Suprapubic skin (tissue), 4 donors: ENCODE measurements around the gene RAB13. TPM values are rescaled to one million over a fixed set of nuclear protein-coding genes. Genes with fewer than 3 reads are reported as not detected.
"Not testable (repeated sequence)": the region's sequence is repeated elsewhere in the genome, so short reads cannot be mapped to it uniquely, and the experiment has no call there.

Experiments
- DNase-seq, 2 donors: peaks; one replicate each; pipeline ENCODE4 v3.0.0-alpha.2; 2019; ENCODE audit warnings: low spot score in 2 of 2
- H3K27ac ChIP-seq: fragments of 200-600 bp; sonication (generic); one replicate; pipeline ENCODE4 v1.5.1; 2019
- H3K27me3 ChIP-seq: fragments of 200-600 bp; sonication (generic); one replicate; pipeline ENCODE4 v1.5.1; 2019
- H3K36me3 ChIP-seq: fragments of 200-600 bp; sonication (generic); one replicate; pipeline ENCODE4 v1.5.1; 2019
- H3K4me1 ChIP-seq: fragments of 200-600 bp; sonication (generic); one replicate; pipeline ENCODE4 v1.5.1; 2019
- H3K4me3 ChIP-seq: fragments of 200-600 bp; sonication (generic); one replicate; pipeline ENCODE4 v1.5.1; 2019; ENCODE audit warnings: mild to moderate bottlenecking
- H3K9me3 ChIP-seq: fragments of 200-600 bp; sonication (generic); one replicate; pipeline ENCODE4 v1.5.1; 2019
- EP300 ChIP-seq: sonication (generic); formaldehyde crosslinking; IDR thresholded peaks from one replicate; pipeline ENCODE4 v1.6.1; 2017; ENCODE audit warnings: antibody characterized with exemption
- POLR2A ChIP-seq, 2 donors: fragments of 450-650 bp; IDR thresholded peaks; one replicate each; pipeline ENCODE4 v1.6.1; 2017; ENCODE audit warnings: antibody characterized with exemption in 2 of 2, mild to moderate bottlenecking in 2 of 2, moderate library complexity in 2 of 2
- POLR2AphosphoS5 ChIP-seq, 3 donors: sonication (generic); formaldehyde crosslinking; IDR thresholded peaks; one replicate each; pipeline ENCODE4 v1.6.1; 2017; ENCODE audit warnings: antibody characterized with exemption in 3 of 3
- WGBS: methylation state at CpG from one replicate; pipeline ENCODE4 v1.1.5; 2018; 5-methylcytosine and 5-hydroxymethylcytosine counted together
- total RNA-seq, 4 donors: library from RNA; depleted of rRNA; stranded (reverse); fragments of >200 nt; gene quantifications; one replicate each; pipeline ENCODE4 v1.1.0, GENCODE V29; 2016
- TF ChIP-seq, protein P1 (sequence below), 2 donors: fragments of 200-600 bp in 1 of 2; fragments of 450-650 bp in 1 of 2; sonication (generic) in 1 of 2; IDR thresholded peaks; one replicate each; pipeline ENCODE4 v1.5.1; 2016 to 2019; ENCODE audit warnings: antibody characterized with exemption in 2 of 2, mild to moderate bottlenecking in 1 of 2, moderate library complexity in 1 of 2

Gene RAB13
- total RNA-seq, 4 donors from 2014 or later = 13.5 to 26.3 (median 23.4) TPM

DNA sequence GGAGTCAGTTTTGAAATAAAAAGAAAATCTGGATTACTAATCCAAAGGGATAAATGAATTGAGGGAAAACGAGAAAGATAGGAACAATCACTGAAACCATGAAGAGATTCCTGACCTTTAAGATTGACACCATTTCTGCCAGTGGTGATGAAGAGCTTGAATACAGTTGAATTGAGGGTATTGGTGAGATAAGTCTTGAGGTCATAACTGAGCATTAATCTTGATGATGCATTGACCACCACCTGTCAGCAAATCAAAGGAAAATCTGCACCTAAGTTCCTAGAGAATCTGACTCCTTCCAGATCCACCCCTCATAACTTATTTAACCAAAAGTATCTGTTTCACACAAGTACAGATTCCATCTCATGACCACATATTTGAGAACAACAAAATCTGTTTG lies 26.0 kb upstream of the RAB13 start:
- no peak for DNase-seq
- Histone ChIP-seq H3K4me3 (no peak overlapping the region), H3K27me3 (no peaks in the 10 kb centered on the region), H3K36me3 (no peaks in the 10 kb centered on the region), H3K4me1 (no peaks in the 10 kb centered on the region), H3K27ac (no peak overlapping the region), H3K9me3 (no peaks in the 10 kb centered on the region)
- WGBS = 63% methylated on average over 1 of the region's 1 CpG
- TF ChIP-seq, protein P1, sequence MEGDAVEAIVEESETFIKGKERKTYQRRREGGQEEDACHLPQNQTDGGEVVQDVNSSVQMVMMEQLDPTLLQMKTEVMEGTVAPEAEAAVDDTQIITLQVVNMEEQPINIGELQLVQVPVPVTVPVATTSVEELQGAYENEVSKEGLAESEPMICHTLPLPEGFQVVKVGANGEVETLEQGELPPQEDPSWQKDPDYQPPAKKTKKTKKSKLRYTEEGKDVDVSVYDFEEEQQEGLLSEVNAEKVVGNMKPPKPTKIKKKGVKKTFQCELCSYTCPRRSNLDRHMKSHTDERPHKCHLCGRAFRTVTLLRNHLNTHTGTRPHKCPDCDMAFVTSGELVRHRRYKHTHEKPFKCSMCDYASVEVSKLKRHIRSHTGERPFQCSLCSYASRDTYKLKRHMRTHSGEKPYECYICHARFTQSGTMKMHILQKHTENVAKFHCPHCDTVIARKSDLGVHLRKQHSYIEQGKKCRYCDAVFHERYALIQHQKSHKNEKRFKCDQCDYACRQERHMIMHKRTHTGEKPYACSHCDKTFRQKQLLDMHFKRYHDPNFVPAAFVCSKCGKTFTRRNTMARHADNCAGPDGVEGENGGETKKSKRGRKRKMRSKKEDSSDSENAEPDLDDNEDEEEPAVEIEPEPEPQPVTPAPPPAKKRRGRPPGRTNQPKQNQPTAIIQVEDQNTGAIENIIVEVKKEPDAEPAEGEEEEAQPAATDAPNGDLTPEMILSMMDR (IDR thresholded peaks at IDR 0.05) = no peak
- TF ChIP-seq EP300 (no peak), POLR2AphosphoS5 (IDR thresholded peaks at IDR 0.05) (no peak), POLR2A (IDR thresholded peaks at IDR 0.05) (no peak)

DNA sequence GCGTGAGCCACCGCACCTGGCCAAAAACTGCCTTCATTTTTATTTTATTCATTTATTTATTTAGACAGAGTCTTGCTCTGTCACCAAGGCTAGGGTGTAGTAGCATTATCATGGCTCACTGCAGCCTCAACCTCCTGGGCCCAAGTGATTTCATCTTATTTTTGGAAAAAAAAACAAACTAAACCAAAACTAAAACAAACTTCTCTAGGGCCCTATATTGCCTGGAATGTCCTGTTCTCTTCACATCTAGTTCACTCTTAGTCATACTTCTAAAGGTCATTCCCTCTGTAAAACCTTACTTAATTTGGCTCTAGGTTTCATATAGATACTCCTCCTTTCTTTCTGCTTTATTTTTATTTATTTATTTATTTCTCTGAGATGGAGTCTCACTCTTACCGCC lies 20.0 kb upstream of the RAB13 start:
- no peak for DNase-seq
- Histone ChIP-seq H3K4me1 (no peaks in the 10 kb centered on the region), H3K27me3 (no peaks in the 10 kb centered on the region), H3K27ac (no peak overlapping the region), H3K36me3 (no peaks in the 10 kb centered on the region), H3K9me3 (no peaks in the 10 kb centered on the region), H3K4me3 (no peak overlapping the region)
- TF ChIP-seq POLR2AphosphoS5 (IDR thresholded peaks at IDR 0.05) (no peak), EP300 (no peak), POLR2A (IDR thresholded peaks at IDR 0.05) (no peak)
- TF ChIP-seq, protein P1 (IDR thresholded peaks at IDR 0.05) = no peak
- 93% methylated on average over 3 of the region's 3 CpGs for WGBS

DNA sequence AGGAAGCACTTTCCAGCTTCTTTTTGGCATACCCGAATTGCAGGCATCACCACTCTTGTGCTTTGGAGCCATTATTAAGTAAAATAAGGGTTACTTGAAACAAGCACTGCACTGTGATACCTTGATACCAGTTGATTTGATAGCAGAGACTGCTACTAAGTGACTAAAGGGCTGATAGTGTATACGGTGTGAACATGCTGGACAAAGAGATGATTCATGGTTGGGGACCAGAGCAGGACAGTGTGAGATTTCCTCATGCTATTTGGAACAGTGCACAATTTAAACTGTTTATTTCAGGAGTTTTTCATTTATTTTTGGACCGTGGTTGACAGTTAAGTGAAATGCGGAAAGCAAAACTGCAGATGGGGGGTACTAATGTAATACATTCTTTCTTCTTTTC lies 14.3 kb upstream of the RAB13 start:
- DNase-seq = no peak
- TF ChIP-seq POLR2A (IDR thresholded peaks at IDR 0.05) (no peak), POLR2AphosphoS5 (IDR thresholded peaks at IDR 0.05) (no peak), EP300 (no peak)
- TF ChIP-seq, protein P1 (IDR thresholded peaks at IDR 0.05) = no peak
- no peak overlapping the region for H3K4me3 ChIP-seq
- no peaks in the 10 kb centered on the region for H3K4me1 ChIP-seq
- 78% methylated on average over 4 of the region's 4 CpGs for WGBS
- H3K27ac ChIP-seq = no peak overlapping the region
- no peaks in the 10 kb centered on the region for H3K36me3 ChIP-seq
- H3K27me3 ChIP-seq = no peaks in the 10 kb centered on the region
- no peaks in the 10 kb centered on the region for H3K9me3 ChIP-seq

DNA sequence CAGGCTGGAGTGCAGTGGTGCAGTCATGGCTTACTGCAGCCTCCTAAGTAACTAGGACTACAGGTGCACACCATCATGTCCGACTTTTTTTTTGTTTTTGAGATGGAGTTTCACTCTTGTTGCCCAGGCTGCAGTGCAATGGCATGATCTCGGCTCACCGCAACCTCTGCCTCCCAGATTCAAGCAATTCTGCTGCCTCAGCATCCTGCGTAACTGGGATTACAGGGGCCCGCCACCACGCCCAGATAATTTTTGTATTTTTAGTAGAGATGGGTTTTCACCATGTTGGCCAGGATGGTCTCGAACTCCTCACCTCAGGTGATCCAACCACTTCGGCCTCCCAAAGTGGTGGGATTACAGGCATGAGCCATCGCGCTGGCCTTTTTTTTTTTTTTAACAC lies 10.7 kb upstream of the RAB13 start:
- not testable (repeated sequence) for H3K4me3 ChIP-seq, H3K27me3 ChIP-seq, DNase-seq, H3K27ac ChIP-seq, H3K9me3 ChIP-seq
- Histone ChIP-seq H3K36me3 (peaks cover 27% of the 10 kb centered on the region), H3K4me1 (peaks cover 16% of the 10 kb centered on the region)
- WGBS = 96% methylated on average over 10 of the region's 10 CpGs

DNA sequence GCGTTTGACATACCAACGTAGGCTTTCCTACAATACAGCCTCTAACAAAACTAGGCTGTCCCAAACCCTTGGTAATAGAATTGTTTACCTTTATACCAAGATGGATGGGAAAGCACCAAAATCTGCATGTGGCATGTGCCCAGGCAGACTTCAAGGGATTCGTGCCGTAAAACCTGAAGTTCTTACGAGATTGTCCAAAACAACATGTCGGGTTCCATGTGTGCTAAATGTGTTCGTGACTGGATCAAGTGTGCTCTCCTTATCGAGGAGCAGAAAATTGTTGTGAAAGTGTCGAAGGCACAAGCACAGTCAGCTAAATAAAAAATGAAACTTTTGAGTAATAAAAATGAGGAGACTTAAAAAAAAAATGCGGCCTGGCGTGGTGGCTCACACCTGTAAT lies 9.5 kb upstream of the RAB13 start:
- 93% methylated on average over 11 of the region's 11 CpGs for WGBS
- Histone ChIP-seq H3K36me3 (peaks cover 29% of the 10 kb centered on the region), H3K27ac (no peak overlapping the region), H3K9me3 (no peaks in the 10 kb centered on the region), H3K4me1 (peaks cover 24% of the 10 kb centered on the region), H3K4me3 (no peak overlapping the region), H3K27me3 (no peaks in the 10 kb centered on the region)
- TF ChIP-seq POLR2AphosphoS5 (IDR thresholded peaks at IDR 0.05) = no peak
- TF ChIP-seq, protein P1 (IDR thresholded peaks at IDR 0.05) = no peak
- no peak for TF ChIP-seq POLR2A (IDR thresholded peaks at IDR 0.05)
- no peak for TF ChIP-seq EP300
- no peak for DNase-seq

DNA sequence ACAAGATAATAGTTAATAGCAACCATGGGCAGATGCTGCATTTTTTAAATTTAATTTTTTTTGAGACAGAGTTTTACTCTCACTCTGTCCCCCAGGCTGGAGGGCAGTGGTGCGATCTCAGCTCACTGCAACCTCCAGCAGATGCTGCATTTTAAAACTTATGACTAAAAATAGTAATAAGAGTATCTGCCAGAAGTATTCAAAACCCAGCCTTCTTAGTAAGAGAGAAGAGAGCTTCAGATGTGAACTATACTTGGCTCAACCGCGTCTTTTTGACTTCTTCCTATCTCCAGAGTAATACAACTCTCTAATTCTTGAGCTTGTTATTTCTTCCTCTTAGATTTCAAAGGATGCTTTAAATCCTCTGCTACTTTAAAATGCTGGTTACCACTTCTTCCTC lies 9.1 kb upstream of the RAB13 start:
- no peak for DNase-seq
- Histone ChIP-seq H3K4me1 (peaks cover 25% of the 10 kb centered on the region), H3K27ac (no peak overlapping the region), H3K27me3 (no peaks in the 10 kb centered on the region), H3K4me3 (no peak overlapping the region), H3K9me3 (no peaks in the 10 kb centered on the region), H3K36me3 (peaks cover 29% of the 10 kb centered on the region)
- WGBS = 85% methylated on average over 3 of the region's 3 CpGs
- no peak for TF ChIP-seq EP300
